K562 (cell line): Measurements from ENCODE around the gene LAPTM4A. TPM values are rescaled to one million over a fixed set of nuclear protein-coding genes. Genes with fewer than 3 reads are reported as not detected.

Experiments used
- ATAC-seq: fragments of 200-7000 bp; cut with Tn5 transposase; 3 replicates; pipeline ENCODE4 v1.9.1; 2020; ENCODE audit warnings: moderate library complexity
- BruUV-seq: library from RNA; stranded (reverse); fragments of 400-500 nt; replicated peaks from 2 replicates; lab custom pipeline; 2021; lab: Mats Ljungman, UMichigan
- CTCF ChIA-PET: fragments of 300-600 bp; formaldehyde crosslinking; extraction: SDS; loops from one replicate; lab custom pipeline; 2021; ENCODE audit warnings: low intra/inter-chr PET ratio; lab: Yijun Ruan, JAX
- POLR2A ChIA-PET: fragments of 300-600, 350-650 bp; sonication (Branson Sonifier 250); formaldehyde crosslinking; extraction: SDS; loops from one replicate; lab custom pipeline; 2021; ENCODE audit warnings: antibody characterized with exemption, inconsistent platforms; lab: Yijun Ruan, JAX
- DNase-seq, 4 experiments: peaks; one replicate each; pipeline versions ENCODE4 v3.0.0 to v3.0.0-alpha.2; 2011 to 2018; ENCODE audit warnings: low spot score in 3 of 4, mixed read lengths in 3 of 4; ENCODE audit errors: extremely low read depth in 1 of 4
- FAIRE-seq: peaks from 2 replicates; lab custom pipeline; 2011; peaks lifted over from hg19 to GRCh38; lab: Jason Lieb, UNC
- H2AFZ ChIP-seq: 2 replicates; pipeline ENCODE4 v1.6.0; 2011; ENCODE audit warnings: low read depth, low read length, control low read depth, inconsistent platforms
- H3K27ac ChIP-seq: fragments of 200-600 bp; 3 replicates; pipeline ENCODE4 v1.8.0; 2011; ENCODE audit warnings: low read depth, mild to moderate bottlenecking, control low read depth, inconsistent platforms, low read length, moderate library complexity, mixed read lengths; ENCODE audit errors: extremely low read depth
- H3K27me3 ChIP-seq, 2 experiments: fragments of 300-600 bp in 1 of 2; 2 replicates in 1 of 2; 3 replicates in 1 of 2; pipeline versions ENCODE4 v1.6.0 to v1.8.0; 2011; ENCODE audit warnings: inconsistent platforms in 2 of 2, low read length in 2 of 2, mild to moderate bottlenecking in 1 of 2, mixed read lengths in 1 of 2, moderate library complexity in 1 of 2; ENCODE audit not compliant: control insufficient read depth in 2 of 2, insufficient read depth in 2 of 2
- H3K36me3 ChIP-seq: fragments of 300-600 bp; 3 replicates; pipeline ENCODE4 v1.8.0; 2011; ENCODE audit warnings: mild to moderate bottlenecking, low read length, inconsistent platforms; ENCODE audit not compliant: control insufficient read depth, insufficient read depth
- H3K4me1 ChIP-seq, 2 experiments: fragments of 200-600 bp in 1 of 2; replicated peaks in 1 of 2; 2 replicates in 1 of 2; 3 replicates in 1 of 2; pipeline versions ENCODE4 v1.5.1 to v1.8.0; 2011; ENCODE audit warnings: inconsistent platforms in 2 of 2, low read length in 2 of 2, mild to moderate bottlenecking in 1 of 2, mixed read lengths in 1 of 2, moderate library complexity in 1 of 2; ENCODE audit not compliant: control insufficient read depth in 2 of 2, insufficient read depth in 2 of 2
- H3K4me2 ChIP-seq: 2 replicates; pipeline ENCODE4 v1.6.1; 2011; ENCODE audit warnings: low read length, control low read depth, inconsistent platforms, mixed read lengths; ENCODE audit not compliant: insufficient read depth
- H3K4me3 ChIP-seq: fragments of 200-600 bp; sonication (generic), shearing (Covaris generic); 2 replicates; pipeline ENCODE4 v1.5.1; 2016; ENCODE audit warnings: control low read depth, inconsistent platforms
- H3K79me2 ChIP-seq: fragments of 200-600 bp; 3 replicates; pipeline ENCODE4 v1.8.0; 2011; ENCODE audit warnings: low read length, inconsistent platforms; ENCODE audit not compliant: control insufficient read depth, insufficient read depth
- H3K9ac ChIP-seq, 2 experiments: 2 replicates each; pipeline versions ENCODE4 v1.6.0 to v1.6.1; 2011; ENCODE audit warnings: low read depth in 2 of 2, low read length in 2 of 2, control low read depth in 1 of 2, inconsistent platforms in 1 of 2, mild to moderate bottlenecking in 1 of 2, mixed read lengths in 1 of 2; ENCODE audit not compliant: insufficient read depth in 1 of 2
- H3K9me1 ChIP-seq: one replicate; pipeline ENCODE4 v1.6.0; 2011; ENCODE audit warnings: inconsistent platforms, mild to moderate bottlenecking, low read length, moderate library complexity; ENCODE audit not compliant: control insufficient read depth, insufficient read depth
- H3K9me3 ChIP-seq: replicated peaks from 2 replicates; pipeline ENCODE4 v1.5.1; 2011; ENCODE audit warnings: low read depth, low read length, inconsistent platforms; ENCODE audit not compliant: control insufficient read depth, insufficient read depth
- H4K20me1 ChIP-seq: replicated peaks from 2 replicates; pipeline ENCODE4 v1.6.1; 2011; ENCODE audit warnings: low read length, inconsistent platforms, mixed read lengths; ENCODE audit not compliant: control insufficient read depth, insufficient read depth
- CEBPZ ChIP-seq: fragments of 150-350 bp; IDR thresholded peaks from 2 replicates; pipeline ENCODE4 v1.6.1; 2014; ENCODE audit warnings: low read depth, mild to moderate bottlenecking, low read length, borderline replicate concordance
- ELF1 ChIP-seq: fragments of 200-800 bp; sonication (Bioruptor generic); IDR thresholded peaks from 2 replicates; pipeline ENCODE4 v1.6.1; 2016; ENCODE audit warnings: missing genetic modification characterization, missing compliant biosample characterization
- HDAC1 ChIP-seq, 2 experiments: fragments of 450-650 bp; IDR thresholded peaks; 2 replicates each; pipeline ENCODE4 v1.6.1; 2016 to 2017; ENCODE audit warnings: inconsistent platforms in 1 of 2, mild to moderate bottlenecking in 1 of 2, moderate library complexity in 1 of 2
- ILF3 ChIP-seq: fragments of 450-650 bp; IDR thresholded peaks from 2 replicates; pipeline ENCODE4 v1.6.1; 2018; ENCODE audit warnings: antibody characterized with exemption, mild to moderate bottlenecking, moderate library complexity, borderline replicate concordance
- MED1 ChIP-seq: sonication (generic); formaldehyde crosslinking; IDR thresholded peaks from 2 replicates; pipeline ENCODE4 v1.8.1; 2023; ENCODE audit warnings: missing genetic modification reagents, borderline replicate concordance
- NUFIP1 ChIP-seq: fragments of 450-650 bp; IDR thresholded peaks from 2 replicates; pipeline ENCODE4 v1.6.1; 2018; ENCODE audit not compliant: partially characterized antibody
- RFX1 ChIP-seq: fragments of 450-650 bp; IDR thresholded peaks from 2 replicates; pipeline ENCODE4 v1.6.1; 2016; ENCODE audit warnings: mild to moderate bottlenecking, moderate library complexity
- THAP7 ChIP-seq: fragments of 250-450 bp; sonication (Bioruptor Pico); IDR thresholded peaks from 2 replicates; pipeline ENCODE4 v1.5.0; 2021
- ZNF512 ChIP-seq: IDR thresholded peaks from 2 replicates; pipeline ENCODE4 v1.6.1; 2016; ENCODE audit warnings: missing genetic modification characterization, missing compliant biosample characterization
- ZNF518B ChIP-seq: fragments of 250-450 bp; sonication (Bioruptor Pico); IDR thresholded peaks from 2 replicates; pipeline ENCODE4 v1.5.0; 2021; ENCODE audit warnings: mild to moderate bottlenecking, moderate library complexity
- ZNF589 ChIP-seq: fragments of 200-800 bp; sonication (Bioruptor generic); IDR thresholded peaks from 2 replicates; pipeline ENCODE4 v1.6.1; 2016; ENCODE audit warnings: low read depth, missing genetic modification characterization, missing compliant biosample characterization
- WGBS: fragments of 100-300 bp; shearing (Covaris generic); methylation state at CpG from one replicate; pipeline ENCODE4 v1.1.6; 2016; ENCODE audit warnings: low coverage, mixed read lengths; ENCODE audit not compliant: insufficient coverage; ENCODE audit errors: missing lambda C conversion rate; 5-methylcytosine and 5-hydroxymethylcytosine counted together
- in situ Hi-C: fragments of 300-500 bp; cut with MboI; formaldehyde crosslinking; loops from 4 replicates; pipeline ENCODE4 v1.15.0; 2018; ENCODE audit warnings: inconsistent platforms, mixed read lengths
- intact Hi-C: fragments of 100-400 bp; cut with micrococcal nuclease; formaldehyde crosslinking; loops from 2 replicates; pipeline ENCODE4 v1.14.2; 2022
- polyA plus RNA-seq, 8 experiments: library from polyadenylated mRNA; depleted of rRNA in 4 of 8; stranded (reverse) in 5 of 8; unstranded in 3 of 8; fragments of >200 nt; fragmentation: Nextera tagmentation in 2 of 8; fragmentation: Illumina TruSeq in 1 of 8; extraction: Ambion mirVana in 2 of 8; extraction: Trizol in 1 of 8; gene quantifications; 2 replicates each; pipeline versions ENCODE4 v1.2.1 to v1.2.3, GENCODE V29; 2011 to 2014; ENCODE audit warnings: inconsistent platforms in 1 of 8, missing spikeins in 1 of 8
- total RNA-seq, 7 experiments: library from RNA; depleted of rRNA in 6 of 7; stranded (reverse); fragments of >200 nt in 6 of 7; fragmentation: Illumina TruSeq in 2 of 7; extraction: Trizol in 2 of 7; gene quantifications; 2 replicates each; pipeline versions ENCODE4 v1.2.1 to v1.2.3, GENCODE V29; 2011 to 2021; ENCODE audit warnings: low replicate concordance in 1 of 7

LAPTM4A gene
- total and polyA plus RNA-seq, 9 of the 15 experiments (the other 6 are each of a cell fraction or from before 2014, with no cell fraction given) = 13.4 to 157 (median 50.1) TPM

- H3K4me3 ChIP-seq = peak overlapping the region; percentile 70
- peak overlapping the region; percentile 94 to 95; a peak in 3 of 4 replicates for H3K9ac ChIP-seq
- CTCF ChIA-PET = no interaction called here
- in situ Hi-C loops = no loop called here
- TF ChIP-seq ZNF518B (CRISPR knock-in tag) (no peak), CEBPZ (no peak), MED1 (no peak), RFX1 (no peak), HDAC1 (IDR thresholded peaks at IDR 0.05) (0 out of 4 replicates have a peak, but pooled peaks of 1 of the 2 experiments have one; percentile 20), NUFIP1 (no peak), ZNF589 (0 out of 2 replicates have a peak, but pooled peaks have one; percentile 43), ILF3 (no peak), ZNF512 (0 out of 2 replicates have a peak, but pooled peaks have one; percentile 34), THAP7 (CRISPR knock-in tag) (no peak), ELF1 (tag) (0 out of 2 replicates have a peak, but pooled peaks have one; percentile 16)
- TF ChIP-seq, all 486 proteins: peak for 4
- Histone ChIP-seq H3K36me3 (0 out of 3 replicates have a peak, but pooled peaks cover 2% of the 10 kb centered on the region), H3K79me2 (peaks cover 41% of the 10 kb centered on the region), H3K9me3 (no peaks in the 10 kb centered on the region; the same call in 1 of the 2 replicates), H3K4me2 (peak overlapping the region; percentile 97), H3K27ac (peak overlapping the region; percentile 98), H3K27me3 (no peaks in the 10 kb centered on the region), H2AFZ (peak overlapping the region; percentile 99), H3K9me1 (no peaks in the 10 kb centered on the region), H3K4me1 (peaks cover 0 to 23% of the 10 kb centered on the region in 2 experiments; a peak in 3 of 5 replicates), H4K20me1 (peaks cover 21% of the 10 kb centered on the region)
- ATAC-seq (no peak), FAIRE-seq (no peak), DNase-seq (no peak)
- TSS peak; percentile 94 for BruUV-seq
- intact Hi-C loops = loop anchor here (5.0 kb wide), 1 partner anchor 150 kb away; the partner anchor contains the start of gene TTC32
- 3% methylated on average over 10 of the region's 10 CpGs for WGBS
- POLR2A ChIA-PET = interaction anchor here (0.6 to 2.7 kb wide), 8 partner anchors 10 to 227 kb away, joined by 3 to 20 read pairs (median 4); no protein-coding TSS in a partner anchor
Observed at GRCh38 chr2:20052229-20052851, 912 bp upstream of the LAPTM4A start.
